Ectodermal cell (in vitro differentiated cells): ENCODE results near the gene KRTAP10-12.

ENCODE experiments used
- H3K27ac ChIP-seq: 2 replicates; pipeline ENCODE4 v1.7.0; 2013; ENCODE audit warnings: mild to moderate bottlenecking, low read depth, low read length; ENCODE audit not compliant: insufficient read depth, poor library complexity, severe bottlenecking
- H3K27me3 ChIP-seq: 2 replicates; pipeline ENCODE4 v1.7.0; 2013; ENCODE audit warnings: mild to moderate bottlenecking, low read length; ENCODE audit not compliant: insufficient read depth, control insufficient read depth, poor library complexity, severe bottlenecking
- H3K36me3 ChIP-seq: one replicate; pipeline ENCODE4 v1.7.0; 2013; ENCODE audit warnings: low read length; ENCODE audit not compliant: control insufficient read depth, insufficient read depth
- H3K4me1 ChIP-seq: one replicate; pipeline ENCODE4 v1.7.0; 2013; ENCODE audit warnings: low read length; ENCODE audit not compliant: control insufficient read depth, insufficient read depth
- H3K4me3 ChIP-seq: 2 replicates; pipeline ENCODE4 v1.7.0; 2013; ENCODE audit warnings: low read depth, low read length, control low read depth; ENCODE audit not compliant: insufficient read depth
- H3K9me3 ChIP-seq: 2 replicates; pipeline ENCODE4 v1.7.0; 2013; ENCODE audit warnings: mild to moderate bottlenecking, low read length, moderate library complexity; ENCODE audit not compliant: control insufficient read depth
- WGBS, 2 experiments: methylation state at CpG; one replicate each; pipeline ENCODE4 v1.1.7; 2013; ENCODE audit warnings: missing lambda C conversion rate in 2 of 2; 5-methylcytosine and 5-hydroxymethylcytosine counted together

The KRTAP10-12 gene

DNA sequence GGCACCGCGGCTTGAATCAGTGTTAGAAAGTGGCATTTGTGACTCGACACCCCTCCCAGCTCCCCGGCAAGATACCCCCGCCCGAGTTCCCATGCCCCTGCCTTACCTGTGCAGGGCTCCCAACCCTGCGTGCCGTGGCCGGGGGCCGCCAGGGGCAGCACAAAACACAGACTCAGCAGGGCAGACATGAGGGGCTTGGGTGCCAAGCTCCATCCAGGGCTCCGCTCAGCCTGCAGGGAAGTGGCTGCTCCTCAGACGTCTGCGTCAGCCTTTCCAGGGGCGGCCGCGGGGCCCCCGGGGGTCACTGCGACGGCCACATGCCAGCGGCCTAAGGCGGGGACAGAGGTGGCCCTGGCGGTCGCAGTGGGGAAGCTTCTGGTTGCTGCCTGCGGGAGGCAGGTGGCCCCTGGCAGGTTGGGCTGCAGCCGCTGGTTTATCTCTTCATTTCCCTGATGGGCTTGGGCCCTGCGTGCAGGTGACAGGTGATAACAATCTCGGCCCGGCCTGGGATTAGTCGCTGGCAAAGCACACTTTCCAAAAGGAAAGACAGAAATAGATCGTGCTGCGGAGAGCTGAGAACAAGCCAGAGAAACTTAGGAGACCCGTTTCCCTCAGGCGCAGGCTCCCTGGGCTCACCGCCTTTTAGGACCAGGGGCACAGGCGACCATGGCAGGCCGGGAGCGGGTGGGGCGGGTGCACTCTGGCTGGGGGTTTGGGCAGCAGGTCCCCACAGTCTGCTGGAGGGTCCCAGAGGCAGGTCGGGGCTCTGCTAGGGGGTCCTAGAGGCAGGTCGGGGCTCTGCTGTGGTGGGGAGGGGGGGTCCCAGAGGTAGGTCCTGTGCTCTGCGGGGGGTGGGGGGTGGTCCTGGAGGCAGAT is 14.6 kb downstream of the KRTAP10-12 start, which contains the start of gene TSPEAR:
Gene TSPEAR (minus strand): TSS at position 246 of the 876 bp plus-strand sequence. CDS start 58 bp downstream, at position 188.
- Histone ChIP-seq H3K4me1 (peaks cover 71% of the 10 kb centered on the region), H3K27ac (no peak within 1 kb of the TSS), H3K27me3 (peaks cover 74% of the 10 kb centered on the region), H3K36me3 (no peaks in the 10 kb centered on the region), H3K4me3 (no peak within 1 kb of the TSS), H3K9me3 (no peaks in the 10 kb centered on the region)
- WGBS, 2 experiments, result 2% methylated on average over 41 of the region's 41 CpGs

DNA sequence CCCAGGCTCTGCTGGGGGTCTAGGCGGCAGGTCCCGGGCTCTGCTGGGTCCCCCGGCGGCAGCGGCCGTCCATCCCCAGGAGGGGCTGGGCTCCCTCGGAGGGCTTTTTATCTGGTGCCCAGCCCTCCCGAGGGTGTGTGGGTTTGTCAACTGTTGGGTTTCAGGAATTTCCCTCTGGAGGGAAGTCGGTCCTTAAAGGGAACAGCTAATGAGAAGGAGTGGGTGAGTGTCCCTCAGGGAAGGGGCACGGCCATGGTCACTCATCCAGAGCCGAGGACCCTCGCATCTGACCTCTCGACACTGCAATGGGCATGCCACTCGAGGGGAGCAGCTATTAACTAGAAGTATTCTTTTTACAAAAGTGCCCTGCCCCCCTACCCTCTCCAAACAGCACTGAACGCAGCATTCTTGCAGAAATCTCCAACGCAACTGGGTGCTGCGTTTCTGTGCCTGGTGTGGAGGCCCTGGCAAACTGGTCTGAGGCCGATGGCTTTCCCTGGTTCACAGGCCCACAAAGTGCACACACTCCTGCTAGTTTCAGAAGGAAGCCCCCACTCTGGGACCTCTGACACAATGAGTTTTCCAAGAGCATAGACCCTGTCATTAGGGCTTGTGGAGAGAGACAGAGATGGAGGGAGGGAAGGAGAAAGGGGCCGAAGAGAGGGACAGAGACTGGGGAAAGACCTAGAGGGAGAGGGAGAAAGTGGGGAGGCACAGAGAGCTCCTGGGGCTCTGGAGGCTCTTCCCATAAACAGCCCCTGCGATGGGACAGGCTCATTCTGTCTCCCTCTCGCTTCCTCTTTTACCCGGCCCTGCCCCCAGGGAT is 15.4 kb downstream of the KRTAP10-12 start:
- Histone ChIP-seq H3K4me3 (no peak overlapping the region), H3K27ac (no peak overlapping the region), H3K27me3 (peaks cover 66% of the 10 kb centered on the region), H3K9me3 (no peaks in the 10 kb centered on the region), H3K4me1 (peaks cover 65% of the 10 kb centered on the region), H3K36me3 (no peaks in the 10 kb centered on the region)
- 11 to 13% methylated on average over 19 to 21 of the region's 22 CpGs for WGBS, 2 experiments

- Histone ChIP-seq H3K27me3 (peaks cover 58% of the 10 kb centered on the region), H3K9me3 (no peaks in the 10 kb centered on the region), H3K4me1 (peaks cover 58% of the 10 kb centered on the region), H3K4me3 (no peak overlapping the region), H3K27ac (no peak overlapping the region), H3K36me3 (no peaks in the 10 kb centered on the region)
- 75 to 79% methylated on average over 9 of the region's 9 CpGs for WGBS, 2 experiments
Measured at GRCh38 chr21:44713130-44713529, 16.2 kb downstream of the KRTAP10-12 start.

DNA sequence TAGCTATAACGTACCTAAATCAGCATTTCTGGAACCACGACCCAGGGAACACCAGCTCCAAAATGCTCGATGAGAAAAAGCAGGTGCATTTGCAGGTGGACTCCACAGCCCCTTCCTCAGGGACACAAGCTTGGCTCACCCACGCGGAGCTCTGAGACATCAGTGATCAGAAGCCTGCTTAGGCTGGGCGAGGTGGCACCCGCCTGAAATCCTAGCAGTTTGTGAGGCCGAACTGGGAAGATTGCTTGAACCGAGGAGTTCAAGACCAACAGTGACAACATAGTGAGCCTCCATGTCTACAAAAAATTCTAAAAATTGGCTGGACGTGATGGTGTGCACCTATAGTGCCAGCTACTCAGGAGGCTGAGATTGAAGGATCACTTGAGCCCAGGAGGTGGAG is 16.9 kb downstream of the KRTAP10-12 start:
- Histone ChIP-seq H3K27ac (no peak overlapping the region), H3K36me3 (no peaks in the 10 kb centered on the region), H3K9me3 (no peaks in the 10 kb centered on the region), H3K4me3 (no peak overlapping the region), H3K27me3 (peaks cover 51% of the 10 kb centered on the region), H3K4me1 (peaks cover 55% of the 10 kb centered on the region)
- WGBS, 2 experiments, result 93% methylated on average over 10 of the region's 10 CpGs

GRCh38 chr21:44714905-44715304 is 17.9 kb downstream of the KRTAP10-12 start:
- H3K27ac ChIP-seq, result no peak overlapping the region
- H3K27me3 ChIP-seq, result peaks cover 41% of the 10 kb centered on the region
- H3K4me1 ChIP-seq, result peaks cover 44% of the 10 kb centered on the region
- WGBS, 2 experiments, result 19 to 23% methylated on average over 8 of the region's 8 CpGs
- no peak overlapping the region for H3K4me3 ChIP-seq
- no peaks in the 10 kb centered on the region for H3K9me3 ChIP-seq
- no peaks in the 10 kb centered on the region for H3K36me3 ChIP-seq

DNA sequence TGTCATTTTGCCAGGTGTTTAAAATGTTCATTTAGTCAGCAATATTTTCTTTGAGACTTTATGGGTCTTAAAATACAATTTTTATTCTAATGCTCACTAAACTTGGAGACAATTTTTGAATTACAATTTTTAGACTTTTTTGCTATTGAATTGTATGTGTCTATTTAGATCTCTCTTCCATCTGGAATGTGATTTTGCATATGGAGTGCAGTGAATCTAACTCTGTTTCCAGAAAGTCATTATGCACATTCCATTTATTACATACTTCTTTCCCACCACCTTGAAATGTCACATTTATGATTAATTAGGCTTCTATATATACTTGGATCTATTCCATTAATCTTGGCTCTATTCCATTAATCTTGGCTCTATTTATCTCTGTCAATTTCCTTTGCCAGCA is 20.0 kb downstream of the KRTAP10-12 start:
- Histone ChIP-seq H3K27me3 (peaks cover 20% of the 10 kb centered on the region), H3K4me1 (peaks cover 26% of the 10 kb centered on the region), H3K4me3 (no peak overlapping the region), H3K9me3 (no peaks in the 10 kb centered on the region), H3K27ac (no peak overlapping the region), H3K36me3 (no peaks in the 10 kb centered on the region)

DNA sequence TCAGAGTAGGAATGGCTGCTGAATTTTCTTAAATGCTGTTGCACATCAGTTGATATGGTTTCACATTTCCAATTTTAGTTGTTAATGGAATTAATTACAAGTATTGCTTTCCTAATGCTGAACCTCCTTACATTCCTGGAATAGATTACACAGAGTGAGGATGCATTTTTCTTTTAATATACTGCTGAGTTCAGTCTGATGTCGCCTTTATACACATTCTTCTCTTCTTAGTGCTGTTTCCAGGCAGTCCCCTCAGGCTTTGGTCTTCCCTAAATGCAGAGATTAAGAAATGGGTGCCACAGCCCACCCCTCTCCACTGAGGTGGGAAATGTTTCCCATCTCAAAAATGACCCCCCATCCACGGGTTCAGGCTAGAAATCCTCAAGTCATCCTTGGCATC is 21.1 kb downstream of the KRTAP10-12 start:
- Histone ChIP-seq H3K9me3 (no peaks in the 10 kb centered on the region), H3K27ac (no peak overlapping the region), H3K4me1 (peaks cover 21% of the 10 kb centered on the region), H3K36me3 (no peaks in the 10 kb centered on the region), H3K27me3 (peaks cover 10% of the 10 kb centered on the region), H3K4me3 (no peak overlapping the region)
- 77 to 82% methylated on average over 2 of the region's 2 CpGs for WGBS, 2 experiments

GRCh38 chr21:44718571-44718970 is 21.6 kb downstream of the KRTAP10-12 start:
- H3K36me3 ChIP-seq, result no peaks in the 10 kb centered on the region
- 60 to 69% methylated on average over 6 of the region's 6 CpGs for WGBS, 2 experiments
- H3K27ac ChIP-seq, result no peak overlapping the region
- H3K27me3 ChIP-seq, result peaks cover 10% of the 10 kb centered on the region
- no peak overlapping the region for H3K4me3 ChIP-seq
- H3K9me3 ChIP-seq, result no peaks in the 10 kb centered on the region
- H3K4me1 ChIP-seq, result peaks cover 19% of the 10 kb centered on the region

DNA sequence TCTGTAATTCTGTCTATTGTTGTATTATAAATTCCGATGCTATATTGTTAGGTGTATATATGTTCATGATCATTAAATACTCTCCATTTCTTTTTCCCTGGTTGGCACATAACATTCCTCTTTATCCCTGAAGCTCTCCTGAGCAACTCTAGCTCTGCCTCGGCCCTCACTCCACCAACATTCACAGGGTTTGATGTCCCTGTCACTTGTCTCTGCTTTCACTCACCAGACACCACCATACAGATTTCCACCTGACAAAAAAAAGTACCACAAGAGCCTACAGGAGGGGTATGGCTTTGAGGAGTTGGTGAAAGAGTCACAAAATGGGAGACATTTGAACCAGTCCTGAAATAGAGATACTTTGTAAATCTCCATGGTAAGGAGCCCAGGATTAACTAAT is 23.2 kb downstream of the KRTAP10-12 start:
- Histone ChIP-seq H3K27me3 (peaks cover 10% of the 10 kb centered on the region), H3K4me1 (peaks cover 10% of the 10 kb centered on the region), H3K36me3 (no peaks in the 10 kb centered on the region), H3K4me3 (no peak overlapping the region), H3K9me3 (no peaks in the 10 kb centered on the region), H3K27ac (no peak overlapping the region)
- WGBS, 2 experiments, result 88 to 96% methylated on average over 1 of the region's 2 CpGs

DNA sequence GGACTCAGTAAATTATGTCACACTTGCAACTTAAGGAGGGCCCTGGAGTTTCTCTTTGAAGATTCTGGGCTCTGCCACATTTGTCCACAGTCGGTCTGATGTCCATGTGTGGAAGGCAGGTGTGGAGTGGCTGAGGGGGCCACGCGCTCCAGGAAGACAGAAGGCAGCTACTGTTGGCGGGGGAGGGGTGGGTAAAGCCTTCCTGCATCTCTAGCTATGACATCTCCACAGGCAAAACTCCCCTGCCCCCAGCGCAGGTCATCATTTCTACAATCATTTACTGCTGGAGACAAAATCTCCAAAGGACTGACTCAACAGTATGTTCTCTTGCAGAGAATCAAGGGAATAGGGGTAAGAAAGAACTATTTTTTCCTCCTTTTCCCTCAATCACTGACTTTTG is 25.8 kb downstream of the KRTAP10-12 start:
- Histone ChIP-seq H3K27me3 (peaks cover 10% of the 10 kb centered on the region), H3K4me1 (peaks cover 10% of the 10 kb centered on the region), H3K27ac (peak overlapping the region; percentile 47), H3K9me3 (no peaks in the 10 kb centered on the region), H3K36me3 (no peaks in the 10 kb centered on the region), H3K4me3 (no peak overlapping the region)
- WGBS, 2 experiments, result 66 to 75% methylated on average over 5 of the region's 5 CpGs
